ENCODE data around the gene FAM20B. TPM values are rescaled to one million over a fixed set of nuclear protein-coding genes. Genes with fewer than 3 reads are reported as not detected.

FAM20B gene
- total and polyA plus RNA-seq, 2 of the 8 experiments (the other 6 are each of a cell fraction or from before 2014, with no cell fraction given), result 8.3 to 36.6 TPM

DNA sequence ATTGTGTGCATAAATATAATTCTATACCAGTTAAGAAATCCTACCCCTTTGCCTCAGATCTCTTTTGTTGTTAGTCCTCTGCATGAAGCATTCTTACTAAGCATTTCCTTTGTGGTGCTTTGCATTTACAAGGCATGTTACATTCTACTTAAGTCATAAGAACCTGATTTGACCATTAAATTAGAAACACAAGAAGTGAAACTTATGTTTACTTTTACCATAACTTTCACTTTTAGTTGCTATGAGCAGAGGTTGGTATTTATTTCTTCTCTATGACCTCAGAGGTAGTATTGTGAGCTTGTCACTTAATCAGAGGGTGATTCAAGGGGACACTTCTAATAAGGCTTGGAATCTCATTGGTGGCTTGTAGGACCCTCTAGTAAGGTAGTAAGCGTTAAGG, 9.0 kb downstream of the FAM20B start (continued):
- no peak for TF ChIP-seq CHD7 (IDR thresholded peaks at IDR 0.05; ENCODE audit: insufficient replicate concordance, low read length)
- TF ChIP-seq TAF7 (optimal IDR thresholded peaks at IDR 0.05; ENCODE audit: borderline replicate concordance, low read depth, low read length), result no peak
- TF ChIP-seq SP2 (IDR thresholded peaks at IDR 0.05; ENCODE audit: low read length), result no peak
- no peak for TF ChIP-seq SRF (IDR thresholded peaks at IDR 0.05; ENCODE audit: low read depth, low read length)
- TF ChIP-seq SIX5 (IDR thresholded peaks at IDR 0.05; ENCODE audit: low read depth, low read length), result no peak
- TF ChIP-seq CHD2 (IDR thresholded peaks at IDR 0.05; ENCODE audit: low read length), result no peak
- TF ChIP-seq CHD1 (IDR thresholded peaks at IDR 0.05; ENCODE audit: low read depth, low read length), result no peak
- no peak for TF ChIP-seq BACH1 (IDR thresholded peaks at IDR 0.05; ENCODE audit: low read length)
- TF ChIP-seq EZH2 (IDR thresholded peaks at IDR 0.05; ENCODE audit: low read depth, low read length, severe bottlenecking), result no peak
- TF ChIP-seq RBBP5 (IDR thresholded peaks at IDR 0.05; ENCODE audit: borderline replicate concordance, low read depth, low read length), result no peak
- TF ChIP-seq YY1 (IDR thresholded peaks at IDR 0.05; ENCODE audit: low read depth, low read length), result no peak
- no peak for TF ChIP-seq MAX (IDR thresholded peaks at IDR 0.05)
- TF ChIP-seq NANOG (IDR thresholded peaks at IDR 0.05; ENCODE audit: insufficient read depth, low read depth, low read length, poor library complexity, severe bottlenecking), result no peak
